PC-9 (cell line): ENCODE results near the gene SRP19. TPM values are rescaled to one million over a fixed set of nuclear protein-coding genes. Genes with fewer than 3 reads are reported as not detected.
"Not testable (repeated sequence)": the region's sequence is repeated elsewhere in the genome, so short reads cannot be mapped to it uniquely, and the experiment has no call there.

Source experiments
- BruUV-seq: library from RNA; stranded (reverse); fragments of 400-500 nt; replicated peaks from 2 replicates; lab custom pipeline; 2021; lab: Mats Ljungman, UMichigan
- CTCF ChIA-PET: fragments of 300-600 bp; sonication (Branson Sonifier 250); formaldehyde crosslinking; loops from one replicate; lab custom pipeline; 2022; ENCODE audit warnings: antibody characterized with exemption; lab: Charles Lee
- POLR2A ChIA-PET: fragments of 300-600 bp; sonication (Branson Sonifier 250); formaldehyde crosslinking; loops from one replicate; lab custom pipeline; 2022; ENCODE audit warnings: antibody characterized with exemption; ENCODE audit not compliant: unreplicated experiment; lab: Charles Lee
- DNase-seq, 2 experiments: peaks; one replicate each; pipeline versions ENCODE4 v3.0.0 to v3.0.0-alpha.2; 2015 to 2022; ENCODE audit warnings: mixed read lengths in 1 of 2
- H2AFZ ChIP-seq: fragments of 200-600 bp; sonication (generic); 2 replicates; pipeline ENCODE4 v1.8.1; 2017; ENCODE audit warnings: antibody characterized with exemption
- H3F3A ChIP-seq: fragments of 200-600 bp; sonication (generic); 2 replicates; pipeline ENCODE4 v1.8.1; 2017; ENCODE audit warnings: antibody characterized with exemption, mild to moderate bottlenecking, low read depth; ENCODE audit not compliant: insufficient read depth
- H3K27ac ChIP-seq: fragments of 200-600 bp; sonication (generic); 2 replicates; pipeline ENCODE4 v1.6.1; 2016; ENCODE audit warnings: mixed run types
- H3K27me3 ChIP-seq: fragments of 200-600 bp; sonication (generic); 2 replicates; pipeline ENCODE4 v1.6.1; 2016; ENCODE audit warnings: low read depth, mixed run types; ENCODE audit not compliant: insufficient read depth
- H3K36me3 ChIP-seq: fragments of 200-600 bp; sonication (generic); 2 replicates; pipeline ENCODE4 v1.6.1; 2016; ENCODE audit warnings: low read depth, mixed run types
- H3K4me1 ChIP-seq: fragments of 200-600 bp; sonication (generic); replicated peaks from 2 replicates; pipeline ENCODE4 v1.6.1; 2016; ENCODE audit warnings: mixed run types; ENCODE audit not compliant: insufficient read depth
- H3K4me2 ChIP-seq: fragments of 200-600 bp; sonication (generic); 2 replicates; pipeline ENCODE4 v1.6.1; 2017; ENCODE audit warnings: mixed run types
- H3K4me3 ChIP-seq: fragments of 200-600 bp; sonication (generic); 2 replicates; pipeline ENCODE4 v1.6.1; 2016; ENCODE audit warnings: mixed run types
- H3K79me2 ChIP-seq: fragments of 200-600 bp; sonication (generic); 2 replicates; pipeline ENCODE4 v1.6.1; 2017; ENCODE audit warnings: low read depth, mixed run types
- H3K9me2 ChIP-seq: fragments of 200-600 bp; sonication (generic); 2 replicates; pipeline ENCODE4 v1.8.1; 2017; ENCODE audit warnings: mild to moderate bottlenecking; ENCODE audit not compliant: insufficient read depth
- H3K9me3 ChIP-seq: fragments of 200-600 bp; sonication (generic); 2 replicates; pipeline ENCODE4 v1.8.1; 2016; ENCODE audit warnings: low read depth; ENCODE audit not compliant: insufficient read depth
- H4K20me1 ChIP-seq: fragments of 200-600 bp; sonication (generic); 2 replicates; pipeline ENCODE4 v1.8.1; 2017; ENCODE audit not compliant: insufficient read depth
- EZH2 ChIP-seq: fragments of 200-600 bp; sonication (generic); IDR thresholded peaks from 2 replicates; pipeline ENCODE4 v1.8.0; 2017; ENCODE audit warnings: antibody characterized with exemption, low read depth
- intact Hi-C: fragments of 100-400 bp; cut with micrococcal nuclease; formaldehyde crosslinking; loops from one replicate; pipeline ENCODE4 v1.10.0; 2022; ENCODE audit not compliant: unreplicated experiment
- total RNA-seq: library from RNA; stranded (reverse); gene quantifications from 2 replicates; pipeline ENCODE4 v1.2.3, GENCODE V29; 2021
- TF ChIP-seq, protein P1 (sequence below): fragments of 200-600 bp; sonication (generic); conservative IDR thresholded peaks from 2 replicates; pipeline ENCODE4 v1.6.1; 2017; ENCODE audit warnings: mixed run types, antibody characterized with exemption, mild to moderate bottlenecking, moderate library complexity

SRP19 gene
- total RNA-seq, 1 experiment from 2014 or later = 34.4 TPM

DNA sequence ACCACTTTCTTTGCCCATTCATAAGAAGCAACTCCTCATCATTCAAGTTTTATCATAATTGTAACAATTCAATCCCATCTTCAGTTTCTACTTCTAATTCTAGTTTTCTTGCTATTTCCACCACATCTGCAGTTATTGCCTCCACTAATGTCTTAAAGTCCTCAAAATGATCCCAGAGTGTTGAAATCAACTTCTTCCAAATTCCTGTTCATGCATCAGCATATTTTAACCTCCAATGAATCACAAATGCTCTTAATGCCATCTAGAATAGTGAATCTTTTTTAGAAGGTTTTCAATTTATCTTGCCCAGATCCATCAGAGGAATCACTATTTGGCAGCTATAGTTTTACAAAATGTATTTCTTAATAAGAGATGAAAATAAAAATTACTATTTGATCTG, 3.2 kb upstream of the SRP19 start:
- Histone ChIP-seq H3K4me3 (no peak overlapping the region), H3F3A (no peaks in the 10 kb centered on the region), H3K36me3 (peaks cover 4% of the 10 kb centered on the region; the same call in 1 of the 2 replicates), H3K4me1 (peaks cover 14% of the 10 kb centered on the region), H2AFZ (no peak overlapping the region), H3K4me2 (no peak overlapping the region), H3K27me3 (no peaks in the 10 kb centered on the region), H3K27ac (no peak overlapping the region), H3K9me3 (no peaks in the 10 kb centered on the region), H3K79me2 (peaks cover 17% of the 10 kb centered on the region), H4K20me1 (peaks cover 5% of the 10 kb centered on the region), H3K9me2 (no peaks in the 10 kb centered on the region)
- ChIA-PET CTCF (no interaction called here), POLR2A (no interaction called here)
- no TSS peak for BruUV-seq
- TF ChIP-seq, protein P1, sequence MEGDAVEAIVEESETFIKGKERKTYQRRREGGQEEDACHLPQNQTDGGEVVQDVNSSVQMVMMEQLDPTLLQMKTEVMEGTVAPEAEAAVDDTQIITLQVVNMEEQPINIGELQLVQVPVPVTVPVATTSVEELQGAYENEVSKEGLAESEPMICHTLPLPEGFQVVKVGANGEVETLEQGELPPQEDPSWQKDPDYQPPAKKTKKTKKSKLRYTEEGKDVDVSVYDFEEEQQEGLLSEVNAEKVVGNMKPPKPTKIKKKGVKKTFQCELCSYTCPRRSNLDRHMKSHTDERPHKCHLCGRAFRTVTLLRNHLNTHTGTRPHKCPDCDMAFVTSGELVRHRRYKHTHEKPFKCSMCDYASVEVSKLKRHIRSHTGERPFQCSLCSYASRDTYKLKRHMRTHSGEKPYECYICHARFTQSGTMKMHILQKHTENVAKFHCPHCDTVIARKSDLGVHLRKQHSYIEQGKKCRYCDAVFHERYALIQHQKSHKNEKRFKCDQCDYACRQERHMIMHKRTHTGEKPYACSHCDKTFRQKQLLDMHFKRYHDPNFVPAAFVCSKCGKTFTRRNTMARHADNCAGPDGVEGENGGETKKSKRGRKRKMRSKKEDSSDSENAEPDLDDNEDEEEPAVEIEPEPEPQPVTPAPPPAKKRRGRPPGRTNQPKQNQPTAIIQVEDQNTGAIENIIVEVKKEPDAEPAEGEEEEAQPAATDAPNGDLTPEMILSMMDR = no peak
- TF ChIP-seq EZH2 = no peak
- no peak for DNase-seq
- intact Hi-C loops = no loop called here

DNA sequence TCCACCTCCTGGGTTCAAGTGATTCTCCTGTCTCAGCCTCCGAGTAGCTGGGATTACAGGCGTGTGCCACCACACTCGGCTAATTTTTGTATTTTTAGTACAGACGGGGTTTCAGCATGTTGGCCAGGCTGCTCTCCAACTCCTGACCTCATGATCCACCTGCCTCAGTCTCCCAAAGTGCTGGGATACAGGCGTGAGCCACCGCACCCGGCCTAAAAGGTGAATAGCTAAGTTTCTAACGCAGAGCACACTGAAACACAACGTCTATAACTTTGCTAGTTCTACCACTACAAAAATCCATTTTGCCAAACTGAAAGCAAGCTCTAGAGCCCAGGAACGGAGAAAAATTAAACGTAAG, 537 bp upstream of the SRP19 start:
- not testable (repeated sequence) for DNase-seq, H3K9me2 ChIP-seq, H3K9me3 ChIP-seq, H3K27me3 ChIP-seq
- H2AFZ ChIP-seq = peak overlapping the region; percentile 97
- POLR2A ChIA-PET = interaction anchor here (0.8 kb wide), 1 partner anchor 12 kb away, joined by 11 read pairs; no protein-coding TSS in a partner anchor
- CTCF ChIA-PET = interaction anchor here (0.8 kb wide), 1 partner anchor 12 kb away, joined by 8 read pairs; no protein-coding TSS in a partner anchor
- peaks cover 31% of the 10 kb centered on the region for H3K36me3 ChIP-seq
- peaks cover 20% of the 10 kb centered on the region for H3K4me1 ChIP-seq
- intact Hi-C loops = loop anchor here (5.0 kb wide), 1 partner anchor 117 kb away; the partner anchor contains the start of gene DCP2
- H3K4me3 ChIP-seq = peak overlapping the region; percentile 84
- H4K20me1 ChIP-seq = peaks cover 21% of the 10 kb centered on the region
- peaks cover 14% of the 10 kb centered on the region; the same call in 1 of the 2 replicates for H3F3A ChIP-seq
- peak overlapping the region; percentile 69 for H3K27ac ChIP-seq
- H3K4me2 ChIP-seq = peak overlapping the region; percentile 83
- TSS peak; percentile 99 for BruUV-seq
- H3K79me2 ChIP-seq = peaks cover 41% of the 10 kb centered on the region

GRCh38 chr5:112861638-112861985, 525 bp downstream of the SRP19 start:
- Histone ChIP-seq H4K20me1 (peaks cover 21% of the 10 kb centered on the region), H3K4me3 (peak overlapping the region; percentile 84), H3K27ac (peak overlapping the region; percentile 69), H3K4me2 (peak overlapping the region; percentile 83), H3K4me1 (peaks cover 20% of the 10 kb centered on the region), H3K79me2 (peaks cover 41% of the 10 kb centered on the region), H3K36me3 (peaks cover 34% of the 10 kb centered on the region), H3K9me2 (no peaks in the 10 kb centered on the region), H3K27me3 (no peaks in the 10 kb centered on the region), H2AFZ (peak overlapping the region; percentile 97), H3F3A (peaks cover 22% of the 10 kb centered on the region; the same call in 1 of the 2 replicates), H3K9me3 (no peaks in the 10 kb centered on the region)
- CTCF ChIA-PET = no interaction called here
- POLR2A ChIA-PET = no interaction called here
- TF ChIP-seq EZH2 = no peak
- TF ChIP-seq, protein P1 = no peak
- BruUV-seq = no TSS peak
- intact Hi-C loops = loop anchor here (1.0 to 5.0 kb wide), 2 partner anchors 99 to 116 kb away; partner anchors contain the start of gene DCP2
- DNase-seq = no peak

GRCh38 chr5:112862085-112862484, 998 bp downstream of the SRP19 start:
- Histone ChIP-seq H3K36me3 (peaks cover 34% of the 10 kb centered on the region), H4K20me1 (peaks cover 21% of the 10 kb centered on the region), H3K4me1 (peaks cover 20% of the 10 kb centered on the region), H3K4me2 (peak overlapping the region; percentile 83), H3K79me2 (peaks cover 42% of the 10 kb centered on the region), H3F3A (peaks cover 22% of the 10 kb centered on the region; the same call in 1 of the 2 replicates), H3K9me3 (no peaks in the 10 kb centered on the region), H3K27ac (peak overlapping the region; percentile 69), H3K9me2 (no peaks in the 10 kb centered on the region), H3K27me3 (no peaks in the 10 kb centered on the region), H3K4me3 (peak overlapping the region; percentile 84), H2AFZ (peak overlapping the region; percentile 97; the same call in 1 of the 2 replicates)
- no peak for DNase-seq
- POLR2A ChIA-PET = no interaction called here
- TF ChIP-seq, protein P1 = no peak
- no peak for TF ChIP-seq EZH2
- CTCF ChIA-PET = no interaction called here
- intact Hi-C loops = loop anchor here (5.0 kb wide), 1 partner anchor 115 kb away; the partner anchor contains the start of gene DCP2
- no TSS peak for BruUV-seq
